Stimulated activated naive CD8-positive, alpha-beta T cell treated with anti-CD3 and anti-CD28 coated beads, Interleukin-15, amount 100 ng/mL, for 72 hours (primary cell): ENCODE data around the gene SEPTIN3.

Source experiments
- ATAC-seq: fragments of 150-1000 bp; cut with Tn5 transposase; 2 replicates; pipeline ENCODE4 v1.10.0; 2021; ENCODE audit warnings: mild to moderate bottlenecking, moderate library complexity
- DNase-seq, 2 donors: peaks; one replicate each; pipeline ENCODE4 v3.0.0; 2021 to 2022
- H3K27ac Mint-ChIP-seq, 2 donors: one replicate each; pipeline ENCODE4 v1.8.0; 2022; ENCODE audit warnings: mild to moderate bottlenecking in 2 of 2, mixed read lengths in 2 of 2, moderate library complexity in 2 of 2
- H3K27me3 Mint-ChIP-seq: one replicate; pipeline ENCODE4 v1.8.0; 2022; ENCODE audit warnings: mixed read lengths
- H3K4me1 Mint-ChIP-seq: one replicate; pipeline ENCODE4 v1.8.0; 2022; ENCODE audit warnings: mild to moderate bottlenecking, mixed read lengths
- H3K4me3 Mint-ChIP-seq, 2 donors: one replicate each; pipeline ENCODE4 v1.8.0; 2022; ENCODE audit warnings: mild to moderate bottlenecking in 2 of 2, mixed read lengths in 2 of 2, moderate library complexity in 1 of 2
- H3K9me3 Mint-ChIP-seq, 2 donors: one replicate each; pipeline ENCODE4 v1.8.0; 2022; ENCODE audit warnings: mixed read lengths in 2 of 2

SEPTIN3 gene

GRCh38 chr22:41969110-41969646 lies at the start of gene SEPTIN3:
SEPTIN3 (plus strand) TSS chr22:41969443; CDS start chr22:41971493, 2,050 bp downstream.
- DNase-seq: no peak
- H3K27ac Mint-ChIP-seq: peak within 1 kb of the TSS in 1 of 2 donors; percentile 22

GRCh38 chr22:41920271-41920976 lies 48.8 kb upstream of the SEPTIN3 start:
- ATAC-seq (no peak), DNase-seq (no peak)
- no peaks in the 10 kb centered on the region for H3K9me3 Mint-ChIP-seq
- H3K4me1 Mint-ChIP-seq: peaks cover 58% of the 10 kb centered on the region
- H3K4me3 Mint-ChIP-seq: peak overlapping the region; percentile 66 to 85
- H3K27ac Mint-ChIP-seq: peak overlapping the region in 1 of 2 donors; percentile 13
- peaks cover 34% of the 10 kb centered on the region for H3K27me3 Mint-ChIP-seq

More at GRCh38 chr22:41969110-41969646, at the start of gene SEPTIN3:
- no peak within 1 kb of the TSS for H3K4me3 Mint-ChIP-seq
- H3K4me1 Mint-ChIP-seq: no peaks in the 10 kb centered on the region
- H3K27me3 Mint-ChIP-seq: peaks cover 31% of the 10 kb centered on the region
- no peak for ATAC-seq
- no peaks in the 10 kb centered on the region for H3K9me3 Mint-ChIP-seq

- H3K4me1 Mint-ChIP-seq: peaks cover 58% of the 10 kb centered on the region
- peaks cover 29% of the 10 kb centered on the region for H3K27me3 Mint-ChIP-seq
- H3K4me3 Mint-ChIP-seq: no peak overlapping the region
- ATAC-seq: no peak
- no peak overlapping the region for H3K27ac Mint-ChIP-seq
- H3K9me3 Mint-ChIP-seq: no peaks in the 10 kb centered on the region
- DNase-seq: no peak
Observed at GRCh38 chr22:41922328-41922727, 46.9 kb upstream of the SEPTIN3 start.

DNA sequence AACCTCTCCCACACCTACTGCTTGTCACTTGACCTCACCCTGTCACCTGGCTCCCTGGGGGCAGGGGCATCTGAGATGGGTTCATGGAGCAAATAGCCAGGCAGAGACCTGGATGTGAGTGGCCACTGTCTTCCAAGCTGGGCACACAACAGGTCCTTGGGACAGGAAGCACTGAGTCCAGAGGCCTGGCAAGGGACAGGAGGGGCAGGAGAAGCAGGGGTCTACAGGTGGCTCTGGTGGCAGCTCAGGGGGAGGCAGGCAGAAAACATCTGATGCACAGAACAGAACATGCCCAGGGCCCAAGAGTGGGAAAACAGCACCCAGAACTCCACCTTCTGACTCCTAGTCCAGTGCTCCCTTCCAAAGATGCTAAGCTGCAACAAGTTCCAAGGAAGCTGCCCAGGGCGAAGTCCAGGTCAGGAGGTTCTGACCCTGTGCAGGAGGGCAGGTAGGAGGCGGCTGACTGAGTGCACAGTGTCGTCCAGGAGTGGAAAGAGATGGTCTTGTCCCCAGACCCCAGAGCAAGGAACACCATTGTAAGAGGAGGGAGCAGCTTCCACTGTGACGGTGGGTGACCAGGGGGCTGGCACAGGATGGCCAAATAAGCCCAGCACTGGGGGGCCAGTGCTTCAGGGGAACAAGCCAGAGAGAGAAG lies 46.2 kb upstream of the SEPTIN3 start:
- Mint-ChIP-seq H3K4me3 (no peak overlapping the region), H3K4me1 (peaks cover 58% of the 10 kb centered on the region), H3K9me3 (no peaks in the 10 kb centered on the region)

GRCh38 chr22:41923595-41924276 lies 45.5 kb upstream of the SEPTIN3 start:
- H3K4me3 Mint-ChIP-seq: no peak overlapping the region
- H3K27ac Mint-ChIP-seq: no peak overlapping the region
- peaks cover 31% of the 10 kb centered on the region for H3K27me3 Mint-ChIP-seq
- no peaks in the 10 kb centered on the region for H3K9me3 Mint-ChIP-seq
- ATAC-seq (no peak), DNase-seq (no peak)
- peaks cover 58% of the 10 kb centered on the region for H3K4me1 Mint-ChIP-seq

More for the DNA sequence above, 46.2 kb upstream of the SEPTIN3 start:
- DNase-seq (no peak), ATAC-seq (no peak)
- Mint-ChIP-seq H3K27ac (peak overlapping the region in 1 of 2 donors; percentile 79), H3K27me3 (peaks cover 29% of the 10 kb centered on the region)

- Mint-ChIP-seq H3K4me1 (peaks cover 49% of the 10 kb centered on the region), H3K9me3 (no peaks in the 10 kb centered on the region), H3K4me3 (peak overlapping the region; percentile 78 to 90), H3K27ac (peak overlapping the region; percentile 83 to 90), H3K27me3 (peaks cover 31% of the 10 kb centered on the region)
- DNase-seq (peak; percentile 79 to 84), ATAC-seq (peak; percentile 81)
Observed at GRCh38 chr22:41925783-41926460, 43.3 kb upstream of the SEPTIN3 start.

DNA sequence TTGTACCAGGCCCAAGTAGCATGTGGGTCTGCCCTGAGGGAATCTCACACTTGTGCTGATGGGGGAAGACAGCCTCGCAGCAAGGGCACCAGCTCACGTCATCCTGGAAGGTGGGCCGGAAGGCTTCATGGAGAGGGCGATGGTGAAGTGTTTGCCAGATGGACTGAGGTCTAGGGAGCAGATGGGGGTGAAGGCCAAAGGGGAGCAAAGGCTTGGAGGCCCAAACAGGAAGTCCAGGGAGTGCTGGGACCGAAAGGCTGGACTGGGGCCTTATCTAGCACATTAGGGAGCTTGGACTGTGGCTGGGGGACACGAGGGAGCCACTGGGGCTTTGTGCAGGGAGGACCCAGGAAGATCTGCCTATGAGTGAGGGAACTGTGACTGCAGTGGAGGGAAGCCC lies 41.4 kb upstream of the SEPTIN3 start:
- no peak overlapping the region for H3K27ac Mint-ChIP-seq
- no peaks in the 10 kb centered on the region for H3K9me3 Mint-ChIP-seq
- DNase-seq (no peak), ATAC-seq (no peak)
- H3K27me3 Mint-ChIP-seq: peaks cover 31% of the 10 kb centered on the region
- H3K4me3 Mint-ChIP-seq: peak overlapping the region in 1 of 2 donors; percentile 78
- peaks cover 55% of the 10 kb centered on the region for H3K4me1 Mint-ChIP-seq

DNA sequence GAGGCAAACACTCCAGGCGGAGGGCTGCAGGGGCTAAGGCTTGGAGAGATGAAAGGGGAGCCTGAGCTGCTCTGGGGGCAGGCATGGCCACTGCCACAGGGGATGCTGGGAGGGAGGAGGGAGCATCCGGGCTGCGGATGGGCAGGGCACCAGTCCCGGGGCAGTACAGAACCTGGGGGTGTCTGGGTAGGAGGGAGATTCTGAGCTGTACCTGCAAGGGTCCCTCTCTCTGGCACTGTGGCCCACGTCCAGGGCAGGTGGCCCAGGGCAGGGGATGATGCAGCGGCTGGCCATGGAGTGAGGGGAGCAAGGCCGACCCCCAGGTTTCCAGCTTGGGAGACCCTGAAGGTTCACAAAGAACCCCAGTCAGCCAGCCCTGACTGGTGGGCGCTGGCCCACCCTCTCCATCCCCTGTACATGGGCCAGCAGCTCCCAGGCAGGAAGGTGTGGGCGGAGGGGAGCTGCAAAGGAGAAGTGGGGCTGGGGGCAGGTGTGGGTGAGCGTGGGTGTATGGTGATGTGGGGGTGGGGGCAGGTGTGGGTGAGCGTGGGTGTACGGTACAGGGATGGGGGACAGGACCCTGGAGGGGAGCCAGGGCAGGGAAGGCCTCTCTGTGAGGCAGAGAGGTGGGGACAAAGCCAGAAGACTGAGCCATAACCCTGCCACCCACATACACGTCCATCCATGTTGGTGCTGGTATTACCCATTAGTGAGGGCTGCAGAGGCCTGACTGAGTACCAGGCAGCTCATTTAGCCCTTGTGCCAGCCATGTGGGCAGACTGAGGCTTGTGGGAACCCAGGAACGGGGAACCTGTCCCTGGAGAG lies 40.4 kb upstream of the SEPTIN3 start:
- H3K27me3 Mint-ChIP-seq: peaks cover 31% of the 10 kb centered on the region

DNA sequence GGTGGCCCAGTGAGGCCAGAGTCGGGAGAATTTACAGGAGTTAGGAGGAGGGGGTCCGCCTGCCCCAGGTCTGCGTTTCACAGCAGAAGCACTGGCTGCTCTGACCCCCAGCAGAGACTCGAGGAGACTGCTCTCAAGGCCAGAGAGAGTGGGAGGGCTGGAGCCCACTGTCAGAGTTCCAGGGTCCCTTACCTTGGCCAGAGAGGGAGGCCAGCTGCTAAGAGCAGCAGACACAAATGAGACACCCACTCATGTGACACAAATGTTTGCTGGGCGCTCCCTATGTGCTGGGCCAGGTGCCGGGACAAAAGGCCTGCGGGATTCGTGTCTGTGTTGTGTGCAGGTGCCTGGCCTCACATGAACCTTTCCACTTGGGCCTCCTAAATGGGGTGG lies 39.8 kb upstream of the SEPTIN3 start:
- Mint-ChIP-seq H3K4me3 (no peak overlapping the region), H3K27ac (peak overlapping the region in 1 of 2 donors; percentile 97)
- DNase-seq: no peak

More for the DNA sequence above, 40.4 kb upstream of the SEPTIN3 start:
- DNase-seq: no peak
- Mint-ChIP-seq H3K27ac (peak overlapping the region; percentile 31 to 97), H3K9me3 (no peaks in the 10 kb centered on the region), H3K4me1 (peaks cover 53% of the 10 kb centered on the region), H3K4me3 (no peak overlapping the region)
- no peak for ATAC-seq

GRCh38 chr22:41931701-41932269 lies 37.5 kb upstream of the SEPTIN3 start:
- Mint-ChIP-seq H3K27me3 (peaks cover 15% of the 10 kb centered on the region), H3K4me1 (peaks cover 40% of the 10 kb centered on the region), H3K27ac (no peak overlapping the region), H3K9me3 (no peaks in the 10 kb centered on the region), H3K4me3 (no peak overlapping the region)
- DNase-seq (no peak), ATAC-seq (no peak)

More for the DNA sequence above, 39.8 kb upstream of the SEPTIN3 start:
- peaks cover 56% of the 10 kb centered on the region for H3K4me1 Mint-ChIP-seq
- H3K9me3 Mint-ChIP-seq: no peaks in the 10 kb centered on the region
- H3K27me3 Mint-ChIP-seq: peaks cover 31% of the 10 kb centered on the region
- ATAC-seq: no peak

- H3K27ac Mint-ChIP-seq: no peak overlapping the region
- ATAC-seq (peak; percentile 7), DNase-seq (no peak)
- H3K27me3 Mint-ChIP-seq: peaks cover 9% of the 10 kb centered on the region
- H3K4me3 Mint-ChIP-seq: no peak overlapping the region
- H3K4me1 Mint-ChIP-seq: peaks cover 35% of the 10 kb centered on the region
- H3K9me3 Mint-ChIP-seq: no peaks in the 10 kb centered on the region
Observed at GRCh38 chr22:41932353-41932752, 36.9 kb upstream of the SEPTIN3 start.

- peak; percentile 15 for ATAC-seq
- no peak for DNase-seq
Observed at GRCh38 chr22:41933411-41934177, 35.6 kb upstream of the SEPTIN3 start.

GRCh38 chr22:41934284-41935014 lies 34.8 kb upstream of the SEPTIN3 start:
- H3K27ac Mint-ChIP-seq: no peak overlapping the region
- no peaks in the 10 kb centered on the region for H3K27me3 Mint-ChIP-seq
- peaks cover 25% of the 10 kb centered on the region for H3K4me1 Mint-ChIP-seq
- H3K9me3 Mint-ChIP-seq: no peaks in the 10 kb centered on the region
- H3K4me3 Mint-ChIP-seq: no peak overlapping the region
- DNase-seq (no peak), ATAC-seq (no peak)

More at GRCh38 chr22:41933411-41934177, 35.6 kb upstream of the SEPTIN3 start:
- peak overlapping the region in 1 of 2 donors; percentile 34 for H3K27ac Mint-ChIP-seq
- no peak overlapping the region for H3K4me3 Mint-ChIP-seq
- no peaks in the 10 kb centered on the region for H3K9me3 Mint-ChIP-seq
- H3K27me3 Mint-ChIP-seq: no peaks in the 10 kb centered on the region
- H3K4me1 Mint-ChIP-seq: peaks cover 25% of the 10 kb centered on the region
